Liver (tissue), 9 donors: ENCODE results near the gene PYGO2. TPM values are rescaled to one million over a fixed set of nuclear protein-coding genes. Genes with fewer than 3 reads are reported as not detected.

Source experiments
- DNase-seq: peaks from one replicate; pipeline ENCODE4 v3.0.0-alpha.2; 2017; ENCODE audit warnings: low spot score
- H3K27ac ChIP-seq, 2 donors: one replicate each; pipeline ENCODE4 v1.7.0; 2013; ENCODE audit warnings: inconsistent platforms in 2 of 2, low read length in 2 of 2, control low read depth in 1 of 2, low read depth in 1 of 2, mild to moderate bottlenecking in 1 of 2
- H3K27me3 ChIP-seq, 4 donors: one replicate each; pipeline versions ENCODE4 v1.6.1 to v1.7.0; 2013; ENCODE audit warnings: low read length in 3 of 4, inconsistent platforms in 1 of 4, mild to moderate bottlenecking in 1 of 4, moderate library complexity in 1 of 4; ENCODE audit not compliant: control insufficient read depth in 4 of 4, insufficient read depth in 4 of 4
- H3K36me3 ChIP-seq, 4 donors: one replicate each; pipeline versions ENCODE4 v1.6.1 to v1.7.0; 2013; ENCODE audit warnings: low read length in 3 of 4, mild to moderate bottlenecking in 3 of 4, low read depth in 1 of 4, moderate library complexity in 1 of 4; ENCODE audit not compliant: control insufficient read depth in 4 of 4, insufficient read depth in 3 of 4
- H3K4me1 ChIP-seq, 4 donors: one replicate each; pipeline versions ENCODE4 v1.6.1 to v1.7.0; 2013; ENCODE audit warnings: low read length in 3 of 4, mild to moderate bottlenecking in 3 of 4, moderate library complexity in 1 of 4; ENCODE audit not compliant: control insufficient read depth in 4 of 4, insufficient read depth in 4 of 4
- H3K4me3 ChIP-seq, 3 donors: one replicate each; pipeline versions ENCODE4 v1.6.1 to v1.7.0; 2013; ENCODE audit warnings: low read length in 3 of 3, control low read depth in 1 of 3, low read depth in 1 of 3, mild to moderate bottlenecking in 1 of 3
- H3K9ac ChIP-seq, 2 donors: one replicate each; pipeline ENCODE4 v1.7.0; 2013; ENCODE audit warnings: low read length in 2 of 2, mild to moderate bottlenecking in 2 of 2, moderate library complexity in 2 of 2, control low read depth in 1 of 2, low read depth in 1 of 2
- H3K9me3 ChIP-seq, 4 donors: one replicate each; pipeline versions ENCODE4 v1.6.1 to v1.7.0; 2013; ENCODE audit warnings: low read length in 3 of 4; ENCODE audit not compliant: control insufficient read depth in 4 of 4
- ATF3 ChIP-seq: IDR thresholded peaks from 2 replicates; pipeline ENCODE4 v1.6.1; 2016; ENCODE audit warnings: antibody characterized with exemption
- CTCF ChIP-seq: fragments of 150-350 bp; IDR thresholded peaks from 2 replicates; pipeline ENCODE4 v1.5.1; 2017; ENCODE audit warnings: improper control_type of control experiment, low read depth, low read length; ENCODE audit not compliant: missing input control
- EGR1 ChIP-seq, 2 donors: IDR thresholded peaks; 2 replicates each; pipeline ENCODE4 v1.6.1; 2016 to 2018; ENCODE audit warnings: antibody characterized with exemption in 2 of 2, low read depth in 2 of 2
- FOXA1 ChIP-seq: IDR thresholded peaks from 2 replicates; pipeline ENCODE4 v1.6.1; 2016; ENCODE audit warnings: antibody characterized with exemption
- FOXA2 ChIP-seq: IDR thresholded peaks from 2 replicates; pipeline ENCODE4 v1.6.1; 2016; ENCODE audit warnings: antibody characterized with exemption
- GABPA ChIP-seq, 2 donors: IDR thresholded peaks in 1 of 2; conservative IDR thresholded peaks in 1 of 2; 2 replicates each; pipeline ENCODE4 v1.6.1; 2016; ENCODE audit warnings: antibody characterized with exemption in 2 of 2, mild to moderate bottlenecking in 1 of 2, moderate library complexity in 1 of 2
- HNF4A ChIP-seq, 2 donors: conservative IDR thresholded peaks; 2 replicates each; pipeline ENCODE4 v1.6.1; 2016; ENCODE audit warnings: antibody characterized with exemption in 2 of 2, mild to moderate bottlenecking in 2 of 2
- JUND ChIP-seq, 2 donors: IDR thresholded peaks; 2 replicates each; pipeline ENCODE4 v1.6.1; 2016; ENCODE audit warnings: antibody characterized with exemption in 2 of 2
- NR2F2 ChIP-seq: IDR thresholded peaks from 2 replicates; pipeline ENCODE4 v1.6.1; 2016; ENCODE audit warnings: antibody characterized with exemption
- RAD21 ChIP-seq, 2 donors: IDR thresholded peaks; 2 replicates each; pipeline ENCODE4 v1.6.1; 2016; ENCODE audit warnings: antibody characterized with exemption in 2 of 2, mild to moderate bottlenecking in 2 of 2
- REST ChIP-seq: IDR thresholded peaks from 2 replicates; pipeline ENCODE4 v1.6.1; 2016; ENCODE audit warnings: antibody characterized with exemption, mild to moderate bottlenecking
- RXRA ChIP-seq, 2 donors: IDR thresholded peaks; 2 replicates each; pipeline ENCODE4 v1.6.1; 2017 to 2018; ENCODE audit warnings: antibody characterized with exemption in 2 of 2, mild to moderate bottlenecking in 1 of 2
- SP1 ChIP-seq: IDR thresholded peaks from 2 replicates; pipeline ENCODE4 v1.6.1; 2018; ENCODE audit warnings: antibody characterized with exemption, mild to moderate bottlenecking
- TAF1 ChIP-seq: conservative IDR thresholded peaks from 2 replicates; pipeline ENCODE4 v1.6.1; 2016; ENCODE audit warnings: antibody characterized with exemption, mild to moderate bottlenecking
- WGBS: extraction: QIAGEN DNeasy Blood & Tissue Kit; methylation state at CpG from one replicate; pipeline ENCODE4 v1.1.7; 2013; 5-methylcytosine and 5-hydroxymethylcytosine counted together
- polyA plus RNA-seq, 2 donors: library from polyadenylated mRNA; stranded (reverse) in 1 of 2; unstranded in 1 of 2; fragments of 200-250 nt in 1 of 2; fragments of >200 nt in 1 of 2; fragmentation: Nextera tagmentation in 1 of 2; extraction: Ambion mirVana in 1 of 2; gene quantifications; one replicate each; pipeline versions ENCODE4 v1.2.1 to v1.2.3, GENCODE V29; 2013 to 2015
- total RNA-seq, 2 donors: library from RNA; depleted of rRNA; stranded (reverse); fragments of >200 nt; gene quantifications; one replicate each; pipeline ENCODE4 v1.2.3, GENCODE V29; 2014
- donor health status: healthy.
- donor health status: healthy.
- donor health status: healthy.
- donor health status: healthy.
- donor health status: healthy.

Gene PYGO2
- total and polyA plus RNA-seq, 4 donors: 5.0 to 8.2 (median 7.0) TPM

GRCh38 chr1:154964359-154964758, 2.8 kb upstream of the PYGO2 start (continued):
- TF ChIP-seq CTCF (no peak), RXRA (IDR thresholded peaks at IDR 0.05) (no peak), TAF1 (no peak), HNF4A (conservative IDR thresholded peaks at IDR 0.05) (no peak), RAD21 (IDR thresholded peaks at IDR 0.05) (no peak)

GRCh38 chr1:154963643-154964042, 2.1 kb upstream of the PYGO2 start:
- no peak overlapping the region for H3K9ac ChIP-seq
- peaks cover 0 to 41% (median 24%) of the 10 kb centered on the region in 4 donors for H3K4me1 ChIP-seq
- H3K27me3 ChIP-seq: no peaks in the 10 kb centered on the region
- WGBS: 88% methylated on average over 8 of the region's 8 CpGs
- no peak overlapping the region for H3K4me3 ChIP-seq
- DNase-seq: no peak
- TF ChIP-seq EGR1 (IDR thresholded peaks at IDR 0.05; ENCODE audit: low read depth in 2 of 2): no peak
- TF ChIP-seq GABPA (IDR thresholded peaks at IDR 0.05 in 1 of 2, conservative IDR thresholded peaks at IDR 0.05 in 1 of 2): no peak
- TF ChIP-seq NR2F2: no peak
- TF ChIP-seq SP1: no peak
- TF ChIP-seq CTCF: no peak
- no peak for TF ChIP-seq RXRA (IDR thresholded peaks at IDR 0.05)
- no peak for TF ChIP-seq FOXA1
- no peak for TF ChIP-seq ATF3
- no peak for TF ChIP-seq RAD21 (IDR thresholded peaks at IDR 0.05)
- TF ChIP-seq HNF4A (conservative IDR thresholded peaks at IDR 0.05): no peak
- TF ChIP-seq FOXA2: no peak
- TF ChIP-seq JUND (IDR thresholded peaks at IDR 0.05): no peak
- TF ChIP-seq REST: no peak
- H3K9me3 ChIP-seq: no peaks in the 10 kb centered on the region
- peaks cover 10 to 57% (median 34%) of the 10 kb centered on the region in 4 donors for H3K36me3 ChIP-seq
- H3K27ac ChIP-seq: no peak overlapping the region
